SK-N-SH treated with all-trans-retinoic acid at 6 μM for 48 hours (cell line): ENCODE data around the gene BEST1.

Experiments
- ARNTL ChIP-seq: fragments of 450-650 bp; formaldehyde crosslinking; IDR thresholded peaks from 2 replicates; pipeline ENCODE4 v1.5.0; 2020; ENCODE audit warnings: low read depth, mild to moderate bottlenecking, moderate library complexity, borderline replicate concordance
- CREB5 ChIP-seq: fragments of 250-450 bp; sonication (Bioruptor Pico); IDR thresholded peaks from 2 replicates; pipeline ENCODE4 v1.5.1; 2020; ENCODE audit warnings: low read depth, mild to moderate bottlenecking, moderate library complexity
- ESRRG ChIP-seq: fragments of 250-450 bp; sonication (Bioruptor Pico); IDR thresholded peaks from 2 replicates; pipeline ENCODE4 v1.6.1; 2021; ENCODE audit warnings: mild to moderate bottlenecking
- ISL1 ChIP-seq: fragments of 250-450 bp; sonication (Bioruptor Pico); IDR thresholded peaks from 2 replicates; pipeline ENCODE4 v2.1.2; 2022; ENCODE audit warnings: mild to moderate bottlenecking, moderate library complexity
- OSR1 ChIP-seq: fragments of 250-450 bp; sonication (Bioruptor Pico); IDR thresholded peaks from 2 replicates; pipeline ENCODE4 v1.8.0; 2022; ENCODE audit warnings: moderate library complexity, mild to moderate bottlenecking, inconsistent platforms
- PPARA ChIP-seq: fragments of 250-450 bp; sonication (Bioruptor Pico); IDR thresholded peaks from 2 replicates; pipeline ENCODE4 v1.5.0; 2020; ENCODE audit warnings: mild to moderate bottlenecking, borderline replicate concordance
- RARB ChIP-seq: fragments of 250-450 bp; sonication (Bioruptor Pico); IDR thresholded peaks from 2 replicates; pipeline ENCODE4 v1.8.0; 2021; ENCODE audit warnings: mild to moderate bottlenecking, moderate library complexity
- ZFP30 ChIP-seq: fragments of 450-650 bp; formaldehyde crosslinking; IDR thresholded peaks from 2 replicates; pipeline ENCODE4 v1.5.0; 2022; ENCODE audit warnings: mild to moderate bottlenecking, moderate library complexity
- TF ChIP-seq, protein P1 (sequence below): fragments of 250-450 bp; sonication (Bioruptor Pico); IDR thresholded peaks from 2 replicates; pipeline ENCODE4 v1.8.0; 2020; ENCODE audit warnings: mild to moderate bottlenecking, moderate library complexity, borderline replicate concordance
- TF ChIP-seq, protein P2 (sequence below): fragments of 250-450 bp; sonication (Bioruptor Pico); IDR thresholded peaks from 2 replicates; pipeline ENCODE4 v1.5.1; 2021; ENCODE audit warnings: mild to moderate bottlenecking, moderate library complexity

DNA sequence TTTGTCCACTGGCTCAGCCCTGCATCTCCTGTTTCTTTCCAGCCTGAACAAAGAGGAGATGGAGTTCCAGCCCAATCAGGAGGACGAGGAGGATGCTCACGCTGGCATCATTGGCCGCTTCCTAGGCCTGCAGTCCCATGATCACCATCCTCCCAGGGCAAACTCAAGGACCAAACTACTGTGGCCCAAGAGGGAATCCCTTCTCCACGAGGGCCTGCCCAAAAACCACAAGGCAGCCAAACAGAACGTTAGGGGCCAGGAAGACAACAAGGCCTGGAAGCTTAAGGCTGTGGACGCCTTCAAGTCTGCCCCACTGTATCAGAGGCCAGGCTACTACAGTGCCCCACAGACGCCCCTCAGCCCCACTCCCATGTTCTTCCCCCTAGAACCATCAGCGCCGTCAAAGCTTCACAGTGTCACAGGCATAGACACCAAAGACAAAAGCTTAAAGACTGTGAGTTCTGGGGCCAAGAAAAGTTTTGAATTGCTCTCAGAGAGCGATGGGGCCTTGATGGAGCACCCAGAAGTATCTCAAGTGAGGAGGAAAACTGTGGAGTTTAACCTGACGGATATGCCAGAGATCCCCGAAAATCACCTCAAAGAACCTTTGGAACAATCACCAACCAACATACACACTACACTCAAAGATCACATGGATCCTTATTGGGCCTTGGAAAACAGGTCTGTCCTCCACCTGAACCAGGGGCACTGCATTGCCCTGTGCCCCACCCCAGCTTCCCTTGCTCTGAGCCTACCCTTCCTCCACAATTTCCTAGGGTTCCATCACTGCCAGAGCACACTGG is 12.3 kb downstream of the BEST1 start:
- TF ChIP-seq RARB (CRISPR knock-in tag) (no peak), ZFP30 (no peak), CREB5 (CRISPR knock-in tag) (no peak), OSR1 (CRISPR knock-in tag) (no peak), ESRRG (CRISPR knock-in tag) (no peak), ARNTL (CRISPR knock-in tag) (no peak), PPARA (CRISPR knock-in tag) (no peak), ISL1 (CRISPR knock-in tag) (no peak)
- TF ChIP-seq, protein P1, sequence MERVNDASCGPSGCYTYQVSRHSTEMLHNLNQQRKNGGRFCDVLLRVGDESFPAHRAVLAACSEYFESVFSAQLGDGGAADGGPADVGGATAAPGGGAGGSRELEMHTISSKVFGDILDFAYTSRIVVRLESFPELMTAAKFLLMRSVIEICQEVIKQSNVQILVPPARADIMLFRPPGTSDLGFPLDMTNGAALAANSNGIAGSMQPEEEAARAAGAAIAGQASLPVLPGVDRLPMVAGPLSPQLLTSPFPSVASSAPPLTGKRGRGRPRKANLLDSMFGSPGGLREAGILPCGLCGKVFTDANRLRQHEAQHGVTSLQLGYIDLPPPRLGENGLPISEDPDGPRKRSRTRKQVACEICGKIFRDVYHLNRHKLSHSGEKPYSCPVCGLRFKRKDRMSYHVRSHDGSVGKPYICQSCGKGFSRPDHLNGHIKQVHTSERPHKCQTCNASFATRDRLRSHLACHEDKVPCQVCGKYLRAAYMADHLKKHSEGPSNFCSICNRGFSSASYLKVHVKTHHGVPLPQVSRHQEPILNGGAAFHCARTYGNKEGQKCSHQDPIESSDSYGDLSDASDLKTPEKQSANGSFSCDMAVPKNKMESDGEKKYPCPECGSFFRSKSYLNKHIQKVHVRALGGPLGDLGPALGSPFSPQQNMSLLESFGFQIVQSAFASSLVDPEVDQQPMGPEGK (CRISPR knock-in tag), result no peak
- TF ChIP-seq, protein P2, sequence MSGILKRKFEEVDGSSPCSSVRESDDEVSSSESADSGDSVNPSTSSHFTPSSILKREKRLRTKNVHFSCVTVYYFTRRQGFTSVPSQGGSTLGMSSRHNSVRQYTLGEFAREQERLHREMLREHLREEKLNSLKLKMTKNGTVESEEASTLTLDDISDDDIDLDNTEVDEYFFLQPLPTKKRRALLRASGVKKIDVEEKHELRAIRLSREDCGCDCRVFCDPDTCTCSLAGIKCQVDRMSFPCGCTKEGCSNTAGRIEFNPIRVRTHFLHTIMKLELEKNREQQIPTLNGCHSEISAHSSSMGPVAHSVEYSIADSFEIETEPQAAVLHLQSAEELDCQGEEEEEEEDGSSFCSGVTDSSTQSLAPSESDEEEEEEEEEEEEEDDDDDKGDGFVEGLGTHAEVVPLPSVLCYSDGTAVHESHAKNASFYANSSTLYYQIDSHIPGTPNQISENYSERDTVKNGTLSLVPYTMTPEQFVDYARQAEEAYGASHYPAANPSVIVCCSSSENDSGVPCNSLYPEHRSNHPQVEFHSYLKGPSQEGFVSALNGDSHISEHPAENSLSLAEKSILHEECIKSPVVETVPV (CRISPR knock-in tag), result no peak
